ENCODE results near the gene DUSP18.
"Not testable (repeated sequence)": the region's sequence is repeated elsewhere in the genome, so short reads cannot be mapped to it uniquely, and the experiment has no call there.

- not testable (repeated sequence) for TF ChIP-seq POLR2A (IDR thresholded peaks at IDR 0.05; ENCODE audit: low read length); GATA1 (IDR thresholded peaks at IDR 0.05; ENCODE audit: low read depth, low read length)
These were observed 42.3 kb upstream of the DUSP18 start for GRCh38 chr22:30709980-30710379.
